Stimulated activated CD8-positive, alpha-beta memory T cell treated with anti-CD3 and anti-CD28 coated beads, Interleukin-4, amount 100 ng/mL, for 4 hours (primary cell): ENCODE measurements around the gene C1QTNF6.

Experiments
- DNase-seq, 2 donors: peaks; one replicate each; pipeline ENCODE4 v3.0.0-alpha.2; 2020; ENCODE audit warnings: low read depth in 2 of 2, low spot score in 1 of 2

C1QTNF6 gene

GRCh38 chr22:37146051-37146385 is 42.0 kb downstream of the C1QTNF6 start:
- no peak for DNase-seq

- no peak for DNase-seq
Observed at GRCh38 chr22:37145180-37146050, 42.6 kb downstream of the C1QTNF6 start.

GRCh38 chr22:37144180-37144554 is 43.9 kb downstream of the C1QTNF6 start:
- no peak for DNase-seq

GRCh38 chr22:37141971-37142370 is 46.1 kb downstream of the C1QTNF6 start:
- no peak for DNase-seq

GRCh38 chr22:37141476-37141875 is 46.6 kb downstream of the C1QTNF6 start:
- DNase-seq = no peak

- DNase-seq = no peak
Observed at GRCh38 chr22:37140686-37141323, 47.2 kb downstream of the C1QTNF6 start.

- no peak for DNase-seq
Observed at GRCh38 chr22:37139762-37140161, 48.3 kb downstream of the C1QTNF6 start.

- DNase-seq = no peak
Observed at GRCh38 chr22:37138849-37139561, 49.0 kb downstream of the C1QTNF6 start.

GRCh38 chr22:37137903-37138665 is 50.0 kb downstream of the C1QTNF6 start:
- DNase-seq = no peak

GRCh38 chr22:37137131-37137530 is 50.9 kb downstream of the C1QTNF6 start:
- no peak for DNase-seq

GRCh38 chr22:37135023-37135422 is 53.0 kb downstream of the C1QTNF6 start:
- no peak for DNase-seq

- DNase-seq = no peak
Observed at GRCh38 chr22:37133304-37134018, 54.6 kb downstream of the C1QTNF6 start.

- DNase-seq = no peak
Observed at GRCh38 chr22:37132773-37133172, 55.3 kb downstream of the C1QTNF6 start.
